Activated T-cell treated with anti-CD3 and anti-CD28 coated beads, Interleukin-2, amount 50 U/mL, for 72 hours (primary cell): ENCODE measurements around the gene ADAM10. TPM values are rescaled to one million over a fixed set of nuclear protein-coding genes. Genes with fewer than 3 reads are reported as not detected.

Experiments used
- ATAC-seq, 2 donors: fragments of 150-1000 bp; cut with Tn5 transposase; replicated peaks in 1 of 2; 2 replicates each; pipeline ENCODE4 v1.10.0; 2021; ENCODE audit warnings: moderate library complexity in 2 of 2, mild to moderate bottlenecking in 1 of 2
- DNase-seq, 2 donors: peaks; one replicate each; pipeline ENCODE4 v3.0.0; 2021 to 2022; ENCODE audit warnings: mixed read lengths in 1 of 2
- H3K27ac Mint-ChIP-seq: one replicate; pipeline ENCODE4 v1.8.0; 2022; ENCODE audit warnings: mild to moderate bottlenecking, moderate library complexity, mixed read lengths
- H3K27me3 Mint-ChIP-seq: one replicate; pipeline ENCODE4 v1.8.0; 2022; ENCODE audit warnings: low read depth, mixed read lengths
- H3K36me3 Mint-ChIP-seq, 2 donors: one replicate each; pipeline ENCODE4 v1.8.0; 2022; ENCODE audit warnings: mixed read lengths in 2 of 2, mild to moderate bottlenecking in 1 of 2; ENCODE audit not compliant: insufficient read depth in 2 of 2
- H3K4me1 Mint-ChIP-seq: one replicate; pipeline ENCODE4 v1.8.0; 2022; ENCODE audit warnings: low read depth, mixed read lengths
- H3K4me3 Mint-ChIP-seq, 2 donors: one replicate each; pipeline ENCODE4 v1.8.0; 2022; ENCODE audit warnings: mild to moderate bottlenecking in 2 of 2, mixed read lengths in 2 of 2, moderate library complexity in 2 of 2
- H3K9me3 Mint-ChIP-seq, 2 donors: one replicate each; pipeline ENCODE4 v1.8.0; 2022; ENCODE audit warnings: mixed read lengths in 2 of 2
- total RNA-seq, 2 donors: library from RNA; stranded (reverse); gene quantifications; one replicate each; pipeline ENCODE4 v1.2.3, GENCODE V29; 2022

The ADAM10 gene
- total RNA-seq, 2 donors from 2014 or later = 96.5 to 108 TPM

- Mint-ChIP-seq H3K36me3 (peaks cover 9 to 12% of the 10 kb centered on the region in 2 donors), H3K4me1 (peaks cover 15% of the 10 kb centered on the region), H3K4me3 (no peak overlapping the region), H3K27me3 (no peaks in the 10 kb centered on the region), H3K27ac (no peak overlapping the region), H3K9me3 (peaks cover 3 to 4% of the 10 kb centered on the region in 2 donors)
- DNase-seq (no peak), ATAC-seq (no peak)
Observed at GRCh38 chr15:58585693-58586443, 163.6 kb downstream of the ADAM10 start.

GRCh38 chr15:58584789-58585461 lies 164.6 kb downstream of the ADAM10 start:
- H3K36me3 Mint-ChIP-seq = peaks cover 9 to 12% of the 10 kb centered on the region in 2 donors
- no peaks in the 10 kb centered on the region for H3K27me3 Mint-ChIP-seq
- DNase-seq (no peak), ATAC-seq (peak; percentile 7 to 13)
- peaks cover 11% of the 10 kb centered on the region for H3K4me1 Mint-ChIP-seq
- peaks cover 3 to 4% of the 10 kb centered on the region in 2 donors for H3K9me3 Mint-ChIP-seq
- peak overlapping the region; percentile 3 for H3K27ac Mint-ChIP-seq
- no peak overlapping the region for H3K4me3 Mint-ChIP-seq

GRCh38 chr15:58583171-58583908 lies 166.2 kb downstream of the ADAM10 start:
- Mint-ChIP-seq H3K4me1 (peaks cover 11% of the 10 kb centered on the region), H3K4me3 (no peak overlapping the region), H3K27me3 (no peaks in the 10 kb centered on the region), H3K27ac (peak overlapping the region; percentile 51), H3K36me3 (peaks cover 9 to 12% of the 10 kb centered on the region in 2 donors), H3K9me3 (peaks cover 3 to 4% of the 10 kb centered on the region in 2 donors)
- ATAC-seq (no peak), DNase-seq (no peak)

GRCh38 chr15:58582160-58582559 lies 167.3 kb downstream of the ADAM10 start:
- DNase-seq (no peak), ATAC-seq (no peak)
- Mint-ChIP-seq H3K27ac (no peak overlapping the region), H3K4me3 (no peak overlapping the region), H3K4me1 (peaks cover 11% of the 10 kb centered on the region), H3K36me3 (peaks cover 9 to 12% of the 10 kb centered on the region in 2 donors), H3K27me3 (no peaks in the 10 kb centered on the region), H3K9me3 (peaks cover 3 to 4% of the 10 kb centered on the region in 2 donors)

- DNase-seq (no peak), ATAC-seq (no peak)
- H3K36me3 Mint-ChIP-seq = no peaks in the 10 kb centered on the region
- no peaks in the 10 kb centered on the region for H3K9me3 Mint-ChIP-seq
- H3K27me3 Mint-ChIP-seq = no peaks in the 10 kb centered on the region
- no peak overlapping the region for H3K4me3 Mint-ChIP-seq
- H3K4me1 Mint-ChIP-seq = peaks cover 11% of the 10 kb centered on the region
- no peak overlapping the region for H3K27ac Mint-ChIP-seq
Observed at GRCh38 chr15:58576657-58577056, 172.8 kb downstream of the ADAM10 start.

- no peak overlapping the region for H3K27ac Mint-ChIP-seq
- H3K4me3 Mint-ChIP-seq = no peak overlapping the region
- no peaks in the 10 kb centered on the region for H3K36me3 Mint-ChIP-seq
- no peaks in the 10 kb centered on the region for H3K27me3 Mint-ChIP-seq
- ATAC-seq = no peak
- H3K4me1 Mint-ChIP-seq = peaks cover 11% of the 10 kb centered on the region
- no peaks in the 10 kb centered on the region for H3K9me3 Mint-ChIP-seq
- DNase-seq = no peak
Observed at GRCh38 chr15:58575045-58575786, 174.3 kb downstream of the ADAM10 start.

- Mint-ChIP-seq H3K9me3 (no peaks in the 10 kb centered on the region), H3K4me1 (peaks cover 11% of the 10 kb centered on the region), H3K4me3 (no peak overlapping the region), H3K36me3 (no peaks in the 10 kb centered on the region), H3K27me3 (no peaks in the 10 kb centered on the region), H3K27ac (no peak overlapping the region)
- DNase-seq (no peak), ATAC-seq (no peak)
Observed at GRCh38 chr15:58574631-58575030, 174.9 kb downstream of the ADAM10 start.

- H3K27me3 Mint-ChIP-seq = no peaks in the 10 kb centered on the region
- H3K4me1 Mint-ChIP-seq = peaks cover 17% of the 10 kb centered on the region
- no peak overlapping the region for H3K4me3 Mint-ChIP-seq
- ATAC-seq (no peak), DNase-seq (no peak)
- no peaks in the 10 kb centered on the region for H3K36me3 Mint-ChIP-seq
- H3K9me3 Mint-ChIP-seq = no peaks in the 10 kb centered on the region
- no peak overlapping the region for H3K27ac Mint-ChIP-seq
Observed at GRCh38 chr15:58573270-58573669, 176.2 kb downstream of the ADAM10 start.

- Mint-ChIP-seq H3K4me3 (no peak overlapping the region), H3K36me3 (no peaks in the 10 kb centered on the region), H3K9me3 (no peaks in the 10 kb centered on the region), H3K27me3 (no peaks in the 10 kb centered on the region), H3K4me1 (peaks cover 23% of the 10 kb centered on the region), H3K27ac (no peak overlapping the region)
- no peak for ATAC-seq
- no peak for DNase-seq
Observed at GRCh38 chr15:58572521-58572920, 177.0 kb downstream of the ADAM10 start.

- DNase-seq = no peak
- Mint-ChIP-seq H3K4me3 (no peak overlapping the region), H3K36me3 (no peaks in the 10 kb centered on the region), H3K27me3 (no peaks in the 10 kb centered on the region), H3K27ac (no peak overlapping the region), H3K4me1 (peaks cover 23% of the 10 kb centered on the region), H3K9me3 (no peaks in the 10 kb centered on the region)
- ATAC-seq = no peak
Observed at GRCh38 chr15:58571491-58571890, 178.0 kb downstream of the ADAM10 start.

- Mint-ChIP-seq H3K9me3 (no peaks in the 10 kb centered on the region), H3K4me1 (peaks cover 12% of the 10 kb centered on the region), H3K36me3 (no peaks in the 10 kb centered on the region), H3K4me3 (no peak overlapping the region), H3K27ac (no peak overlapping the region), H3K27me3 (no peaks in the 10 kb centered on the region)
- no peak for DNase-seq
- no peak for ATAC-seq
Observed at GRCh38 chr15:58569455-58569854, 180.1 kb downstream of the ADAM10 start.

- ATAC-seq = peak; percentile 65 to 77
- Mint-ChIP-seq H3K9me3 (no peaks in the 10 kb centered on the region), H3K27ac (peak overlapping the region; percentile 12), H3K36me3 (no peaks in the 10 kb centered on the region), H3K4me3 (peak overlapping the region; percentile 36 to 40), H3K27me3 (no peaks in the 10 kb centered on the region), H3K4me1 (peaks cover 12% of the 10 kb centered on the region)
- peak in 1 of 2 donors; percentile 22 for DNase-seq
Observed at GRCh38 chr15:58568157-58568571, 181.3 kb downstream of the ADAM10 start.
